ENCODE measurements around the gene FRMD8. TPM values are rescaled to one million over a fixed set of nuclear protein-coding genes. Genes with fewer than 3 reads are reported as not detected.

The FRMD8 gene
- total RNA-seq, 1 donor from 2014 or later: 27.3 TPM

GRCh38 chr11:65379698-65380459 is 6.6 kb upstream of the FRMD8 start:
- no peak for DNase-seq (ENCODE audit: low spot score, unreplicated experiment)
- TF ChIP-seq CTCF (IDR thresholded peaks at IDR 0.05; ENCODE audit: unreplicated experiment): no peak
- Mint-ChIP-seq H3K4me1 (ENCODE audit: low read depth) (peaks cover 32% of the 10 kb centered on the region), H3K4me3 (ENCODE audit: low read depth) (no peak overlapping the region), H3K27ac (peak overlapping the region; percentile 20), H3K27me3 (no peaks in the 10 kb centered on the region), H3K36me3 (ENCODE audit: insufficient read depth) (no peaks in the 10 kb centered on the region), H3K9me3 (ENCODE audit: low read depth) (no peaks in the 10 kb centered on the region)

GRCh38 chr11:65380460-65381119 is 5.8 kb upstream of the FRMD8 start:
- TF ChIP-seq CTCF (IDR thresholded peaks at IDR 0.05; ENCODE audit: unreplicated experiment): peak; percentile 24
- Mint-ChIP-seq H3K4me1 (ENCODE audit: low read depth) (peaks cover 32% of the 10 kb centered on the region), H3K27ac (peak overlapping the region; percentile 84), H3K4me3 (ENCODE audit: low read depth) (no peak overlapping the region), H3K36me3 (ENCODE audit: insufficient read depth) (no peaks in the 10 kb centered on the region), H3K9me3 (ENCODE audit: low read depth) (no peaks in the 10 kb centered on the region), H3K27me3 (no peaks in the 10 kb centered on the region)
- DNase-seq (ENCODE audit: low spot score, unreplicated experiment): no peak

GRCh38 chr11:65381716-65382032 is 4.8 kb upstream of the FRMD8 start:
- Mint-ChIP-seq H3K4me1 (ENCODE audit: low read depth) (peaks cover 32% of the 10 kb centered on the region), H3K27ac (peak overlapping the region; percentile 97), H3K36me3 (ENCODE audit: insufficient read depth) (no peaks in the 10 kb centered on the region), H3K9me3 (ENCODE audit: low read depth) (no peaks in the 10 kb centered on the region), H3K27me3 (no peaks in the 10 kb centered on the region), H3K4me3 (ENCODE audit: low read depth) (peak overlapping the region; percentile 50)
- no peak for TF ChIP-seq CTCF (IDR thresholded peaks at IDR 0.05; ENCODE audit: unreplicated experiment)
- no peak for DNase-seq (ENCODE audit: low spot score, unreplicated experiment)

GRCh38 chr11:65382033-65382803 is 4.2 kb upstream of the FRMD8 start, which contains the start of gene SLC25A45:
SLC25A45 (minus strand) TSS chr11:65382646; CDS start chr11:65381951, 695 bp downstream.
- TF ChIP-seq CTCF (IDR thresholded peaks at IDR 0.05; ENCODE audit: unreplicated experiment): peak; percentile 67
- H3K9me3 Mint-ChIP-seq (ENCODE audit: low read depth): no peaks in the 10 kb centered on the region
- no peaks in the 10 kb centered on the region for H3K36me3 Mint-ChIP-seq (ENCODE audit: insufficient read depth)
- peaks cover 33% of the 10 kb centered on the region for H3K4me1 Mint-ChIP-seq (ENCODE audit: low read depth)
- H3K4me3 Mint-ChIP-seq (ENCODE audit: low read depth): peak within 1 kb of the TSS; percentile 50
- no peaks in the 10 kb centered on the region for H3K27me3 Mint-ChIP-seq
- peak; percentile 58 for DNase-seq (ENCODE audit: low spot score, unreplicated experiment)
- H3K27ac Mint-ChIP-seq: peak within 1 kb of the TSS; percentile 97

- Mint-ChIP-seq H3K4me3 (ENCODE audit: low read depth) (peak overlapping the region; percentile 27), H3K27me3 (no peaks in the 10 kb centered on the region), H3K4me1 (ENCODE audit: low read depth) (peaks cover 32% of the 10 kb centered on the region), H3K27ac (peak overlapping the region; percentile 97), H3K36me3 (ENCODE audit: insufficient read depth) (no peaks in the 10 kb centered on the region), H3K9me3 (ENCODE audit: low read depth) (no peaks in the 10 kb centered on the region)
- TF ChIP-seq CTCF (IDR thresholded peaks at IDR 0.05; ENCODE audit: unreplicated experiment): no peak
- no peak for DNase-seq (ENCODE audit: low spot score, unreplicated experiment)
These were observed 3.6 kb upstream of the FRMD8 start for GRCh38 chr11:65382804-65383368.

Data from progenitor cell of endocrine pancreas (in vitro differentiated cells).